Glomerular visceral epithelial cell (primary cell): Measurements from ENCODE around the gene ST6GALNAC5.
"Not testable (repeated sequence)": the region's sequence is repeated elsewhere in the genome, so short reads cannot be mapped to it uniquely, and the experiment has no call there.

ENCODE experiments used
- DNase-seq: peaks from one replicate; pipeline ENCODE4 v3.0.0-alpha.2; 2016; ENCODE audit errors: extremely low spot score

Gene ST6GALNAC5

GRCh38 chr1:76938304-76938703 lies 71.0 kb downstream of the ST6GALNAC5 start:
- no peak for DNase-seq

GRCh38 chr1:76939050-76939816 lies 72.0 kb downstream of the ST6GALNAC5 start:
- DNase-seq: peak; percentile 78

GRCh38 chr1:76939817-76940216 lies 72.5 kb downstream of the ST6GALNAC5 start:
- DNase-seq: no peak

GRCh38 chr1:76940571-76941335 lies 73.5 kb downstream of the ST6GALNAC5 start:
- DNase-seq: no peak

GRCh38 chr1:76942549-76942948 lies 75.3 kb downstream of the ST6GALNAC5 start:
- DNase-seq: peak; percentile 25

GRCh38 chr1:76944942-76945341 lies 77.7 kb downstream of the ST6GALNAC5 start:
- peak; percentile 54 for DNase-seq

GRCh38 chr1:76948846-76949245 lies 81.6 kb downstream of the ST6GALNAC5 start:
- no peak for DNase-seq

GRCh38 chr1:76949503-76949902 lies 82.2 kb downstream of the ST6GALNAC5 start:
- peak; percentile 68 for DNase-seq

GRCh38 chr1:76950306-76950705 lies 83.0 kb downstream of the ST6GALNAC5 start:
- DNase-seq: no peak

- DNase-seq: no peak
Measured at GRCh38 chr1:76951153-76951552, 83.9 kb downstream of the ST6GALNAC5 start.

GRCh38 chr1:76955652-76956051 lies 88.4 kb downstream of the ST6GALNAC5 start:
- no peak for DNase-seq

- no peak for DNase-seq
Measured at GRCh38 chr1:76957961-76958360, 90.7 kb downstream of the ST6GALNAC5 start.

- no peak for DNase-seq
Measured at GRCh38 chr1:76958828-76959227, 91.5 kb downstream of the ST6GALNAC5 start.

- no peak for DNase-seq
Measured at GRCh38 chr1:76959556-76959955, 92.3 kb downstream of the ST6GALNAC5 start.

- DNase-seq: no peak
Measured at GRCh38 chr1:76961181-76961819, 94.0 kb downstream of the ST6GALNAC5 start.

- DNase-seq: no peak
Measured at GRCh38 chr1:76961820-76962207, 94.5 kb downstream of the ST6GALNAC5 start.

- not testable (repeated sequence) for DNase-seq
Measured at GRCh38 chr1:76981267-76981666, 114.0 kb downstream of the ST6GALNAC5 start.

GRCh38 chr1:76989976-76990375 lies 122.7 kb downstream of the ST6GALNAC5 start:
- no peak for DNase-seq

- DNase-seq: no peak
Measured at GRCh38 chr1:76993036-76993435, 125.8 kb downstream of the ST6GALNAC5 start.

GRCh38 chr1:76998582-76999223 lies 131.4 kb downstream of the ST6GALNAC5 start:
- peak; percentile 83 for DNase-seq

GRCh38 chr1:77007675-77008074 lies 140.4 kb downstream of the ST6GALNAC5 start:
- no peak for DNase-seq

- DNase-seq: no peak
Measured at GRCh38 chr1:77010937-77011336, 143.7 kb downstream of the ST6GALNAC5 start.
